ENCODE results near the gene CRACR2B. TPM values are rescaled to one million over a fixed set of nuclear protein-coding genes. Genes with fewer than 3 reads are reported as not detected.

CRACR2B gene
- total and polyA plus RNA-seq, 2 donors (not counting 1 experiment from before 2014, with no cell fraction given) = 9.7 to 67.7 TPM

DNA sequence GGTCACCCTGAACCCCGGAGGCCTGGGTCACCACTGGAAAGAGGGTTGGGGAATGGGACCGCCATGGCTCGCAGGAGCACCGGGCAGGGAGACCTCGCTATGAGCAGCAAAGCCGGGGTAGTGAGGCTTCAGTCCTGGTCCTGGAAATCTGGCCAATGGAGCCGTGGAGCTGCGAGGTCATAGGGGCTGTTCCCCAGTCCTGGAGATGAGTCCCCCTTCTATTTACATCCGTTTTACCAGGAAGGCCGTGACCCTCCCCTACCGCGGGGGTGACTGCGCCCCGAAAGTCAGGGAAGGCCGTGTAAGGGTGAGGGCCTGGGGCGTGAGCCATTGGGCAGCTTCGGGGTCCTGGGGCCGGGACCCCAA is 23.1 kb upstream of the CRACR2B start:
- Histone ChIP-seq H3K36me3 (replicated peaks in 1 of 2; ENCODE audit: control extremely low read depth in 1 of 2, control insufficient read depth in 1 of 2, extremely low read depth in 1 of 2, insufficient read depth in 2 of 2, low read length in 1 of 2) (peaks cover 0 to 9% of the 10 kb centered on the region in 2 experiments), H3K4me1 (ENCODE audit: control insufficient read depth in 2 of 2, insufficient read depth in 2 of 2, low read length in 2 of 2) (peaks cover 16 to 29% of the 10 kb centered on the region in 2 donors), H2AFZ (ENCODE audit: insufficient read depth, low read depth, low read length, poor library complexity, severe bottlenecking) (peak overlapping the region; percentile 74), H3K27me3 (replicated peaks in 1 of 4; ENCODE audit: control extremely low read depth in 1 of 4, control insufficient read depth in 3 of 4, insufficient read depth in 4 of 4, low read length in 3 of 4) (no peaks in the 10 kb centered on the region), H3K79me2 (ENCODE audit: control insufficient read depth, insufficient read depth, low read length) (peaks cover 58% of the 10 kb centered on the region), H3K4me3 (ENCODE audit: control extremely low read depth in 1 of 5, extremely low read depth in 1 of 5, insufficient read depth in 1 of 5, low read depth in 2 of 5, low read length in 4 of 5) (peak overlapping the region; percentile 22 to 71 (median 71)), H3K27ac (ENCODE audit: low read length in 2 of 2) (peak overlapping the region; percentile 20 to 75), H3K9me3 (ENCODE audit: control extremely low read depth in 1 of 3, control insufficient read depth in 2 of 3, insufficient read depth in 1 of 3, low read length in 2 of 3) (no peaks in the 10 kb centered on the region), H3K9ac (ENCODE audit: low read length) (peak overlapping the region; percentile 71), H4K20me1 (ENCODE audit: control insufficient read depth, insufficient read depth, low read length, poor library complexity, severe bottlenecking) (peaks cover 38% of the 10 kb centered on the region), H3K4me2 (replicated peaks; ENCODE audit: low read depth, low read length, poor library complexity, severe bottlenecking) (peak overlapping the region; percentile 97)
- H3K27me3 Mint-ChIP-seq = no peaks in the 10 kb centered on the region
- ChIA-PET CTCF (interaction anchor here (0.8 to 1.1 kb wide), 2 partner anchors 78 to 121 kb away, joined by 3 to 4 read pairs; partner anchors contain the start of gene AP2A2), POLR2A (interaction anchor here (0.7 to 1.3 kb wide), 2 partner anchors 8 to 269 kb away, joined by 3 to 4 read pairs; partner anchors contain the start of gene HRAS)
- no peak for ATAC-seq (ENCODE audit: low read depth)
- intact Hi-C loops (cut with micrococcal nuclease) = loop anchor here (2.0 kb wide), 1 partner anchor 188 kb away; no protein-coding TSS in a partner anchor
- TF ChIP-seq, protein P1, sequence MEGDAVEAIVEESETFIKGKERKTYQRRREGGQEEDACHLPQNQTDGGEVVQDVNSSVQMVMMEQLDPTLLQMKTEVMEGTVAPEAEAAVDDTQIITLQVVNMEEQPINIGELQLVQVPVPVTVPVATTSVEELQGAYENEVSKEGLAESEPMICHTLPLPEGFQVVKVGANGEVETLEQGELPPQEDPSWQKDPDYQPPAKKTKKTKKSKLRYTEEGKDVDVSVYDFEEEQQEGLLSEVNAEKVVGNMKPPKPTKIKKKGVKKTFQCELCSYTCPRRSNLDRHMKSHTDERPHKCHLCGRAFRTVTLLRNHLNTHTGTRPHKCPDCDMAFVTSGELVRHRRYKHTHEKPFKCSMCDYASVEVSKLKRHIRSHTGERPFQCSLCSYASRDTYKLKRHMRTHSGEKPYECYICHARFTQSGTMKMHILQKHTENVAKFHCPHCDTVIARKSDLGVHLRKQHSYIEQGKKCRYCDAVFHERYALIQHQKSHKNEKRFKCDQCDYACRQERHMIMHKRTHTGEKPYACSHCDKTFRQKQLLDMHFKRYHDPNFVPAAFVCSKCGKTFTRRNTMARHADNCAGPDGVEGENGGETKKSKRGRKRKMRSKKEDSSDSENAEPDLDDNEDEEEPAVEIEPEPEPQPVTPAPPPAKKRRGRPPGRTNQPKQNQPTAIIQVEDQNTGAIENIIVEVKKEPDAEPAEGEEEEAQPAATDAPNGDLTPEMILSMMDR (IDR thresholded peaks at IDR 0.05) = no peak
- TF ChIP-seq EZH2 (IDR thresholded peaks at IDR 0.05; ENCODE audit: borderline replicate concordance, insufficient read depth, low read depth, low read length, poor library complexity, severe bottlenecking) = no peak
- no peaks in the 10 kb centered on the region for H3K9me3 Mint-ChIP-seq (ENCODE audit: insufficient read depth)
- WGBS (ENCODE audit: insufficient coverage) = 9% methylated on average over 16 of the region's 18 CpGs
- DNase-seq = no peak
- peak overlapping the region; percentile 80 for H3K4me3 Mint-ChIP-seq
- H3K4me1 Mint-ChIP-seq = peaks cover 23% of the 10 kb centered on the region
- H3K27ac Mint-ChIP-seq = peak overlapping the region; percentile 81
